GM23248 (cell line): ENCODE data around the gene TECTA. TPM values are rescaled to one million over a fixed set of nuclear protein-coding genes. Genes with fewer than 3 reads are reported as not detected.

Source experiments
- DNase-seq: peaks from one replicate; pipeline ENCODE4 v3.0.0-alpha.2; 2015
- H2AFZ ChIP-seq: fragments of 200-600 bp; sonication (generic); 2 replicates; pipeline ENCODE4 v1.6.1; 2016; ENCODE audit warnings: antibody characterized with exemption
- H3F3A ChIP-seq: fragments of 200-600 bp; sonication (generic); 2 replicates; pipeline ENCODE4 v1.6.1; 2016; ENCODE audit warnings: mild to moderate bottlenecking, antibody characterized with exemption, mixed run types; ENCODE audit not compliant: insufficient read depth
- H3K27ac ChIP-seq: fragments of 200-600 bp; sonication (generic); 2 replicates; pipeline ENCODE4 v1.5.1; 2016; ENCODE audit warnings: mild to moderate bottlenecking
- H3K27me3 ChIP-seq: fragments of 200-600 bp; sonication (generic); replicated peaks from 2 replicates; pipeline ENCODE4 v1.6.1; 2016; ENCODE audit warnings: mild to moderate bottlenecking; ENCODE audit not compliant: insufficient read depth
- H3K36me3 ChIP-seq: fragments of 200-600 bp; sonication (generic); 2 replicates; pipeline ENCODE4 v1.6.1; 2016; ENCODE audit warnings: low read depth, mild to moderate bottlenecking
- H3K4me1 ChIP-seq: fragments of 200-600 bp; sonication (generic); 2 replicates; pipeline ENCODE4 v1.6.1; 2016; ENCODE audit warnings: mild to moderate bottlenecking; ENCODE audit not compliant: insufficient read depth
- H3K4me2 ChIP-seq: fragments of 200-600 bp; sonication (generic); one replicate; pipeline ENCODE4 v1.6.1; 2016; ENCODE audit warnings: mild to moderate bottlenecking; ENCODE audit not compliant: unreplicated experiment
- H3K4me3 ChIP-seq: fragments of 200-600 bp; sonication (generic); 2 replicates; pipeline ENCODE4 v1.5.1; 2016; ENCODE audit warnings: mild to moderate bottlenecking
- H3K79me2 ChIP-seq: fragments of 200-600 bp; sonication (generic); 2 replicates; pipeline ENCODE4 v1.6.1; 2016; ENCODE audit warnings: mild to moderate bottlenecking; ENCODE audit not compliant: insufficient read depth
- H3K9ac ChIP-seq: fragments of 200-600 bp; sonication (generic); 2 replicates; pipeline ENCODE4 v1.6.1; 2016; ENCODE audit warnings: mild to moderate bottlenecking
- H3K9me2 ChIP-seq: fragments of 200-600 bp; sonication (generic); 2 replicates; pipeline ENCODE4 v1.6.1; 2016; ENCODE audit warnings: mixed run types, mild to moderate bottlenecking, moderate library complexity; ENCODE audit not compliant: insufficient read depth
- H3K9me3 ChIP-seq: fragments of 200-600 bp; sonication (generic); one replicate; pipeline ENCODE4 v1.6.1; 2017; ENCODE audit warnings: low read depth
- H4K20me1 ChIP-seq: fragments of 200-600 bp; sonication (generic); 2 replicates; pipeline ENCODE4 v1.6.0; 2016; ENCODE audit not compliant: insufficient read depth
- EZH2 ChIP-seq: fragments of 200-600 bp; sonication (generic); IDR thresholded peaks from 2 replicates; pipeline ENCODE4 v1.6.1; 2018; ENCODE audit warnings: antibody characterized with exemption, mild to moderate bottlenecking; ENCODE audit not compliant: insufficient read depth, poor library complexity, severe bottlenecking
- EZH2phosphoT487 ChIP-seq: fragments of 200-600 bp; sonication (generic); IDR thresholded peaks from 2 replicates; pipeline ENCODE4 v1.6.1; 2018; ENCODE audit warnings: antibody characterized with exemption, moderate library complexity, mild to moderate bottlenecking, low read depth; ENCODE audit not compliant: insufficient read depth
- WGBS, 2 experiments: methylation state at CpG; one replicate each; pipeline ENCODE4 v1.1.6; 2015 to 2017; ENCODE audit warnings: low lambda C conversion rate in 2 of 2, low coverage in 1 of 2; ENCODE audit errors: missing lambda C conversion rate in 2 of 2; 5-methylcytosine and 5-hydroxymethylcytosine counted together
- in situ Hi-C: fragments of 300-500 bp; cut with MboI; formaldehyde crosslinking; loops from 2 replicates; pipeline ENCODE4 v1.15.0; 2020
- polyA plus RNA-seq: library from polyadenylated mRNA; unstranded; fragments of >200 nt; fragmentation: Nextera tagmentation; extraction: Ambion mirVana; gene quantifications from 2 replicates; pipeline ENCODE4 v1.2.1, GENCODE V29; 2016
- total RNA-seq: library from RNA; depleted of rRNA; stranded (reverse); fragments of >200 nt; shearing (Covaris generic); gene quantifications from 2 replicates; pipeline ENCODE4 v1.2.3, GENCODE V29; 2014

Gene TECTA
- total and polyA plus RNA-seq, 2 experiments from 2014 or later: under 0.01 to 0.08 TPM

GRCh38 chr11:121180183-121180582 lies 79.1 kb downstream of the TECTA start:
- Histone ChIP-seq H4K20me1 (no peaks in the 10 kb centered on the region), H3K79me2 (no peaks in the 10 kb centered on the region), H3K4me2 (no peak overlapping the region), H3K27me3 (no peaks in the 10 kb centered on the region), H3K9ac (no peak overlapping the region), H3K9me2 (no peaks in the 10 kb centered on the region), H3K9me3 (no peaks in the 10 kb centered on the region), H3F3A (no peaks in the 10 kb centered on the region), H2AFZ (no peak overlapping the region), H3K4me1 (no peaks in the 10 kb centered on the region), H3K4me3 (no peak overlapping the region), H3K36me3 (no peaks in the 10 kb centered on the region), H3K27ac (no peak overlapping the region)
- 31 to 35% methylated on average over 1 of the region's 1 CpG for WGBS, 2 experiments
- DNase-seq: no peak
- in situ Hi-C loops: no loop called here
- TF ChIP-seq EZH2phosphoT487 (no peak), EZH2 (no peak)

DNA sequence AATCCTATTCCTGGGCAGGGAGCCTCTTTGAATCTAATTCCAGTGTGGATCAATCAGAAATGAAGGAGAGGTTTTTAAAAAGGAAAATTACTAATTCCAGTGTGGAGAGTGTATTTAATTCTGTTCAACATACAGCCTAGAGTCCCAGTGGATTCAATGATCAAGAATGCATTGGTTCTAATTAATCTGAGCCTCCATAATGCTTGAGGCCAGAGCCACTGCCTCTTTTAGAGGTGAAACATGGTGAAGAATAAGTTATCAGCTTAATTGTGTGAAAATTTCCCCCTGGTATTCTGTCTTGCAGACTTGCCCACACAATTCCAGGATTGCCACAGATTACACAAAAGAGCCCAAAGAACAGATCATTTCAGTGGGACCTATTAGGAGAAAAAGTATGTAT lies 87.7 kb downstream of the TECTA start:
- Histone ChIP-seq H3K9ac (no peak overlapping the region), H3K79me2 (no peaks in the 10 kb centered on the region), H3K27me3 (peaks cover 10% of the 10 kb centered on the region; the same call in 1 of the 2 replicates), H3K36me3 (no peaks in the 10 kb centered on the region), H3K4me1 (no peaks in the 10 kb centered on the region), H4K20me1 (no peaks in the 10 kb centered on the region), H2AFZ (no peak overlapping the region), H3K4me2 (no peak overlapping the region), H3K27ac (no peak overlapping the region), H3K9me2 (no peaks in the 10 kb centered on the region), H3F3A (no peaks in the 10 kb centered on the region), H3K4me3 (no peak overlapping the region), H3K9me3 (no peaks in the 10 kb centered on the region)
- in situ Hi-C loops: no loop called here
- TF ChIP-seq EZH2phosphoT487 (no peak), EZH2 (no peak)
- DNase-seq: no peak

DNA sequence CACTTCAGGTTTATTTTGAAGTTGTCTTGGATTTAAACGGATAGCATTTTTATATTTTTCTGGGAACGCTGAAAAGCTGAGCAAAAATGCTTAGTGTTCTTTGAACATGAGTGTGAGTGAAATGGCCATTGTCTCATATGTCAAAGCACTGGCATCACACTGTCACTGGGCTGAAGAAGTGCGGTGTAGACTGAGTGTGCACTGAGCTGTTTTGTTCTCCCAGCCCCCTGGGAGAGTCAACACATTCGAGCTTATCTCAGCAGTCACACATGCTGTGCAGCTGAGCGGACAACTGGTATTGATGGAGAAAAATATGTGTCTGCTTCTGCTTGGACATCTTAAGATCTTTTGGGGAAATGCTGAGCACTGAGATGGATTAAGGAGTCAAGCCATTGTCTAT lies 90.8 kb downstream of the TECTA start:
- Histone ChIP-seq H3K9me3 (no peaks in the 10 kb centered on the region), H3F3A (no peaks in the 10 kb centered on the region), H2AFZ (no peak overlapping the region), H3K4me3 (no peak overlapping the region), H3K4me1 (no peaks in the 10 kb centered on the region), H3K36me3 (no peaks in the 10 kb centered on the region), H3K9me2 (no peaks in the 10 kb centered on the region), H3K27me3 (peaks cover 26% of the 10 kb centered on the region), H4K20me1 (no peaks in the 10 kb centered on the region), H3K79me2 (no peaks in the 10 kb centered on the region), H3K9ac (no peak overlapping the region), H3K27ac (no peak overlapping the region), H3K4me2 (no peak overlapping the region)
- TF ChIP-seq EZH2phosphoT487 (no peak), EZH2 (no peak)
- no peak for DNase-seq
- 73 to 79% methylated on average over 5 of the region's 5 CpGs for WGBS, 2 experiments
- in situ Hi-C loops: no loop called here

- Histone ChIP-seq H3K4me3 (peak overlapping the region; percentile 47; the same call in 1 of the 2 replicates), H3K36me3 (no peaks in the 10 kb centered on the region), H3K9me2 (no peaks in the 10 kb centered on the region), H3K27ac (no peak overlapping the region), H3K9ac (no peak overlapping the region), H3K4me1 (no peaks in the 10 kb centered on the region), H2AFZ (no peak overlapping the region), H3K79me2 (no peaks in the 10 kb centered on the region), H3F3A (no peaks in the 10 kb centered on the region), H3K4me2 (peak overlapping the region; percentile 60), H3K9me3 (no peaks in the 10 kb centered on the region), H3K27me3 (peaks cover 38% of the 10 kb centered on the region), H4K20me1 (no peaks in the 10 kb centered on the region)
- peak; percentile 60 for DNase-seq
- WGBS, 2 experiments: 4 to 6% methylated on average over 13 of the region's 13 CpGs
- in situ Hi-C loops: no loop called here
- TF ChIP-seq EZH2phosphoT487 (no peak), EZH2 (no peak)
Measured at GRCh38 chr11:121194731-121195596, 93.9 kb downstream of the TECTA start.

DNA sequence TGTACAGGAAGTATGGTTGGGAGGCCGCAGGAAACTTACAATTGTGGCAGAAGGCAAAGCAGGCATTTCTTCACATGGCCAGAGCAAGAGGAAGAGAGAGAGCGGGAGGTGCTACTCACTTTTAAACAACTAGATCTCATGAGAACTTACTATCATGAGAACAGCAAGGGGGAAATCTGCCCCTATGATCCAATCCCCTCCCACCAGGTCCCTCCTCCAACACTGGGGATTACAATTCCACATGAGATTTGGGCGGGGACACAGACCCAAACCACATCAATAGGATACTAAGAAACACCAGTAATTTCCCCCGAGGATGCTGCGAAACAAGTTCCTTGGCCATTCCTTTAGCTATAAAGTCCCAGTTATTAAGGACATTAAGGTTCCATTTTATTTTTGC lies 97.4 kb downstream of the TECTA start:
- no peak overlapping the region for H3K9ac ChIP-seq
- H3F3A ChIP-seq: no peaks in the 10 kb centered on the region
- H3K4me2 ChIP-seq: no peak overlapping the region
- no peaks in the 10 kb centered on the region for H3K9me2 ChIP-seq
- 86 to 87% methylated on average over 5 of the region's 5 CpGs for WGBS, 2 experiments
- no peaks in the 10 kb centered on the region for H3K9me3 ChIP-seq
- no peaks in the 10 kb centered on the region for H3K4me1 ChIP-seq
- TF ChIP-seq EZH2phosphoT487 (no peak), EZH2 (no peak)
- H4K20me1 ChIP-seq: no peaks in the 10 kb centered on the region
- no peak overlapping the region for H3K4me3 ChIP-seq
- in situ Hi-C loops: no loop called here
- no peaks in the 10 kb centered on the region for H3K36me3 ChIP-seq
- no peak overlapping the region for H3K27ac ChIP-seq
- DNase-seq: no peak
- no peaks in the 10 kb centered on the region for H3K79me2 ChIP-seq
- H3K27me3 ChIP-seq: peaks cover 28% of the 10 kb centered on the region
- no peak overlapping the region for H2AFZ ChIP-seq
